Measurements from ENCODE around the gene BRSK1.

DNA sequence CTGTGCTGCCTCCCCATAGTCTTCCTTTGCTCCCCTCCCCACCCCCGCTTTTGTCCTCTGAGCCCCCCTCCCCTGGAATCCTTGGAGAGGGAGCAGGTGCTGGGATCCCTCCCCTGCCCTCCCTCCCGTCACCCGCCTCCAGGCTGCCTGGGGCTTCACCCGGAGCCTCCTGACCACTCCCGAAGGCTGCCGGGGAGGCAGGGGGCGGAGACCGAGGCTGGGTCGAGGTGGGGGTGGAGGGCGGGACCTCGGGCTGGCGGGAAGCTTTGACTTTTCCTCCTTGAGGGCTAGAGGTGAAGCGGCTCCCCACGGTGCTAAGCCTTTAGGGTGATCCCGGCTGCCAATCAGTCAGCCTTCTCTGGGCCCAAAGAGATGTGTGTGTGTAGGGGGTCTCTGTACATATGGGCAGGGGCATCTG is 57.4 kb downstream of the BRSK1 start:
- TF ChIP-seq EZH2phosphoT487 (IDR thresholded peaks at IDR 0.05; ENCODE audit: insufficient read depth, low read depth) (no peak), EZH2 (IDR thresholded peaks at IDR 0.05; ENCODE audit: insufficient read depth, poor library complexity, severe bottlenecking) (no peak)
